ENCODE measurements around the gene RPL39. TPM values are rescaled to one million over a fixed set of nuclear protein-coding genes. Genes with fewer than 3 reads are reported as not detected.
"Not testable (repeated sequence)": the region's sequence is repeated elsewhere in the genome, so short reads cannot be mapped to it uniquely, and the experiment has no call there.

RPL39 gene
- total and polyA plus RNA-seq, 2 of the 8 experiments (the other 6 are each of a cell fraction or from before 2014, with no cell fraction given), result 1,942 to 2,394 TPM

GRCh38 chrX:119808461-119808860, 17.0 kb upstream of the RPL39 start:
- H3K14ac ChIP-seq (ENCODE audit: insufficient read length); H3K27me3 ChIP-seq (replicated peaks in 1 of 4; ENCODE audit: control insufficient read depth in 3 of 4, extremely low read depth in 1 of 4, insufficient read depth in 3 of 4, low read length in 3 of 4); H4K20me1 ChIP-seq (replicated peaks in 1 of 2; ENCODE audit: control insufficient read depth in 1 of 2, insufficient read depth in 2 of 2, low read length in 2 of 2); H3K4me3 ChIP-seq (ENCODE audit: extremely low read depth in 1 of 4, insufficient read depth in 2 of 4, low read depth in 3 of 4, low read length in 4 of 4); H3K56ac ChIP-seq (replicated peaks; ENCODE audit: insufficient read length, low read depth, low read length); H3K23ac ChIP-seq (ENCODE audit: insufficient read length); H3K36me3 ChIP-seq (ENCODE audit: control insufficient read depth in 2 of 4, insufficient read depth in 4 of 4, low read length in 3 of 4); H3K4ac ChIP-seq (replicated peaks; ENCODE audit: insufficient read length, low read depth, low read length); H2BK20ac ChIP-seq (ENCODE audit: low read length); H3K79me1 ChIP-seq (ENCODE audit: low read depth, low read length); H2BK5ac ChIP-seq (ENCODE audit: low read depth, low read length); H3K79me2 ChIP-seq (ENCODE audit: control insufficient read depth in 1 of 2, insufficient read depth in 2 of 2, low read length in 2 of 2); H3K9me3 ChIP-seq (ENCODE audit: insufficient read depth in 2 of 2, low read depth in 1 of 2, low read length in 1 of 2); H3K4me2 ChIP-seq (ENCODE audit: insufficient read depth in 1 of 2, low read depth in 2 of 2, low read length in 2 of 2); H4K91ac ChIP-seq (replicated peaks; ENCODE audit: insufficient read length, low read length); H2AK5ac ChIP-seq (ENCODE audit: low read depth, low read length); H3K27ac ChIP-seq (ENCODE audit: low read depth, low read length); H3K23me2 ChIP-seq (ENCODE audit: low read depth, low read length); H2BK15ac ChIP-seq (ENCODE audit: low read length); H2BK120ac ChIP-seq (replicated peaks; ENCODE audit: low read depth, low read length); H2AFZ ChIP-seq (ENCODE audit: low read length); DNase-seq (ENCODE audit: low read depth in 1 of 2, low spot score in 2 of 2); H4K5ac ChIP-seq (ENCODE audit: insufficient read length, low read depth, low read length); H4K8ac ChIP-seq (ENCODE audit: extremely low read depth, insufficient read depth, low read length); POLR2A ChIA-PET (ENCODE audit: partially characterized antibody); H3K9ac ChIP-seq (replicated peaks in 1 of 4; ENCODE audit: extremely low read depth in 1 of 4, low read depth in 3 of 4, low read length in 3 of 4); H3K4me1 ChIP-seq (replicated peaks in 1 of 4; ENCODE audit: control insufficient read depth in 3 of 4, insufficient read depth in 4 of 4, low read length in 3 of 4); FAIRE-seq; H2BK12ac ChIP-seq (ENCODE audit: low read depth, low read length); H3K18ac ChIP-seq (ENCODE audit: extremely low read depth, low read length): not testable (repeated sequence)
- CTCF ChIA-PET (ENCODE audit: partially characterized antibody), result interaction anchor here (0.9 kb wide), 1 partner anchor 29 kb away, joined by 3 read pairs; no protein-coding TSS in a partner anchor
- 92% methylated on average over 2 of the region's 4 CpGs; no CpG with 5 or more reads in 1 of the 2 experiments for WGBS, 2 experiments (ENCODE audit: extremely low coverage in 1 of 2, insufficient coverage in 1 of 2, insufficient read length in 1 of 2, insufficient replicate concordance in 2 of 2, low coverage in 1 of 2, low lambda C conversion rate in 2 of 2, missing lambda C conversion rate in 1 of 2)
